ENCODE measurements around the gene GATAD2A.

The GATAD2A gene

DNA sequence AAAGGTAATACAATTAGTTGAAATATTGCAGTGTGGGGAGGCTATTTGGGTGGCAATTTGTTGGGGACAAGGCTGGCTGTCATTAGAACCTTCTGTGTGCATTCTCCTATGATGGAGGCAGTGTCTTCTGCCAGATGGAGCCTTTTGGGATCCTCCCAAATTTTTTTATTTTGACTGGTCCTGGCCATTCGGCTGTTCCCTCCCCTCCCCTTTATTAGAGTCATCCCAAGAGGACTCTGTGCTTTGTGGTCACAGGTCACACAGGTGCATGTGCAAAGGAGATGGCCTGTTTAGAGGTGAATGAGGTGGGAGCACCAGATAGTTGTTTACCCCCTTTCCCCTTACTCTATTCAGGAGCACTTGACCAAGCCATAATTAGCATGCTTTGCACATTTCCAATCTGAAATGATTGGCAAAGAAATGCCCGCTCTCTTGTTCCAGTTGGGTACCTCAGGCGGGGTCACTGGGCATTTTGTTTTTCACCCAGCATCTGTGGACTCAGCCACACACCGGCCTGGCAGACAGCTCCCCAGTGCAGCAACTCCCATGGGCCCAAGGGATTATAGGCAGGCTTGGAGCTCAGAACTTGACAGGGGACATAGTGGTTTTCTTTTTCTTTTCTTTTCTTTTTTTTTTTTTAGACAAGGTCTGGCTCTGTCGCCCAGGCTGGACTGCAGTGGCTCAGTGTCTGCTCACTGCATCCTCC, 19.8 kb downstream of the GATAD2A start:
- TF ChIP-seq, protein P1, sequence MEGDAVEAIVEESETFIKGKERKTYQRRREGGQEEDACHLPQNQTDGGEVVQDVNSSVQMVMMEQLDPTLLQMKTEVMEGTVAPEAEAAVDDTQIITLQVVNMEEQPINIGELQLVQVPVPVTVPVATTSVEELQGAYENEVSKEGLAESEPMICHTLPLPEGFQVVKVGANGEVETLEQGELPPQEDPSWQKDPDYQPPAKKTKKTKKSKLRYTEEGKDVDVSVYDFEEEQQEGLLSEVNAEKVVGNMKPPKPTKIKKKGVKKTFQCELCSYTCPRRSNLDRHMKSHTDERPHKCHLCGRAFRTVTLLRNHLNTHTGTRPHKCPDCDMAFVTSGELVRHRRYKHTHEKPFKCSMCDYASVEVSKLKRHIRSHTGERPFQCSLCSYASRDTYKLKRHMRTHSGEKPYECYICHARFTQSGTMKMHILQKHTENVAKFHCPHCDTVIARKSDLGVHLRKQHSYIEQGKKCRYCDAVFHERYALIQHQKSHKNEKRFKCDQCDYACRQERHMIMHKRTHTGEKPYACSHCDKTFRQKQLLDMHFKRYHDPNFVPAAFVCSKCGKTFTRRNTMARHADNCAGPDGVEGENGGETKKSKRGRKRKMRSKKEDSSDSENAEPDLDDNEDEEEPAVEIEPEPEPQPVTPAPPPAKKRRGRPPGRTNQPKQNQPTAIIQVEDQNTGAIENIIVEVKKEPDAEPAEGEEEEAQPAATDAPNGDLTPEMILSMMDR (IDR thresholded peaks at IDR 0.05): no peak

DNA sequence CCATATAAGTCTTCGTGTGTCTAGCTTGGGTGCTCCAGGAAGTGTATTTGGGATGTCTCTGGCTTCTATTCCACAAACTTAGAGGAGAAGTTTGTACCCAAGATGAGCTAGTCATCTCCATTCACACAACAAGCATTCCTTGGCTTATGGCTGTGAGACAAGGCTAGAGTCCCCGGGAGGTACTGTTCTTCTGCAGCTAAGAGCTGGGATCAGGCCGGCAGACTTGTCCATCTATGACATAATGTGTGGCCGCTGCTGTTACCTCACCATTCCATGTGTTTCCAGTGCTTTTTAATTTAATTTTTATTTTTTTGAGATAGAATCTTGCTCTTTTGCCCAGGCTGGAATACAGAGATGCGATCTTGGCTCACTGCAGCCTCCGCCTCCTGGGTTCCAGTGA, 20.7 kb downstream of the GATAD2A start:
- TF ChIP-seq, protein P1 (IDR thresholded peaks at IDR 0.05): no peak

DNA sequence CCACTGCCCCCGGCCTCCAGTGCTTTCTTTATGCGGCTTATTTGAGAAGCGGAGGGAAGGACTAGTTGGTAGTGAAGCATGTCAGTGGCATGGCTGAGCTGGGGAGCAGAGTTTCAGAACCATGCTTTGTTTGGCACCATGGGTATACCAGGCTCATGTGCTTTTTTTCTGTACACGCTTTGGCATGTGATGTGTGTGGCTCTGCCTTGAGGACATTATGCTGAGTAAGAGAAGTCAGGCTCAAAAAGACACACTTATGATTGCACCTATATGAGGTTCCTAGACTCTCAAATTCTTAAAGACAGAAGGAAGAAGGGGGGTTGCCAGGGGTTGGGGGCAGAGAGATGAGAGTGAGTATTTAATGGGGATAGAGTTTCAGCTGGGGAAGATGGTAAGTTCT, 21.3 kb downstream of the GATAD2A start:
- TF ChIP-seq, protein P1 (IDR thresholded peaks at IDR 0.05): no peak

DNA sequence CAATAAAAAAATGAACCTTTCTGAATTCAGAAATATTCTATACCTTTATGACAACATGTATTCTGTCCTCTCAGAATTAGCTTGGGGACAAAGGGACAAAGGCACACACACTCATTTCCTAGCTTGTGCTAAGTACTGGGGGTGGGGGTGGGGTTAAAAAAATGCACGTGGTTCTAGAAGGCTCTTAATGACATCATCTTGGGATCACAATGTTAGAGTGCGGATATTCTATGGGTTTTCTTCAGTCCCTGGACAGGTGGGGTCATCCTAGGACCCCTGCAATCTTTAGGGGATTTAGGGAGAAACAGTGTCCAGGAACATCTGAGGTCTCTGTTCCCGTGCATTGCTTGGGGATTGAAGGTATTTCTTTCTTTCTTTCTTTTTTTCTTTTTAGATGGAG, 21.8 kb downstream of the GATAD2A start:
- TF ChIP-seq, protein P1 (IDR thresholded peaks at IDR 0.05): no peak

DNA sequence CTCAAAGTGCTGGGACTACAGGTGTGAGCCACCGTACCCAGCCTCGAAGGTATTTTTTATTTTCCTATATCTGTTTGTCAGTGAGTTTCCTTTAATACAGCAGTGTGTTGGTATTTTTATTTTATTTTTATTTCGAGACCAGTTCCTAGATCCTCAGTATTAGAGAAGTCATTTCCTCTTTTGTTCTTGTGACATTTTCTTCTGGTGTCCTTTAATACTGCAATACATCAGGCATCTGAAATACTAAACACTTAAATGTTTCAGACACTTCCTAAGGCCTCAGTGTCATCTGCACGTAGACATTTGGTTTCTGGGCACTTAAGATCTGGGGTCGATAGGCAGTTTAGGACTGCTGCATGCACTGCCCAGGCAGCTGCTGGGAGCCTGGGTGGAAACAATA, 22.5 kb downstream of the GATAD2A start:
- TF ChIP-seq, protein P1 (IDR thresholded peaks at IDR 0.05): no peak

DNA sequence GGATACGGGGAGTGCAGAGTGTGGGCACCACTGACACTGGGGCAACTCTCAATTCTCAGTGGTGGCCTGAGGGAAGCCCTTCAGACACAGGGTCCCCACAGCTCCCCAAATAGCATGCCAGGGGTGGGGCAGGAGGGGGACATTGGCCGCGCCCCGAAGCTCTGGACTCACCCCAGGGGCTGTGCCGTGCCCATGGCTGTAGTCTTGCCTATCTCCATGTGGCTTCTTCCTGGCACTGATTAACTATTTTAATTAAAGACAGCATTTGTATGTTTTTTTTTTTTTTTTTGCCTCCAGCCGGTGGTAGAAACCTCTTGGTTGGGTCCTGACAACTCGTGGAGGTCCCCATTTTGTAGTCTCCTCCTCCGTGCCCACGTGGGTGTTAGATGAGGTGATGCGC, 23.3 kb downstream of the GATAD2A start:
- TF ChIP-seq, protein P1 (IDR thresholded peaks at IDR 0.05): no peak

DNA sequence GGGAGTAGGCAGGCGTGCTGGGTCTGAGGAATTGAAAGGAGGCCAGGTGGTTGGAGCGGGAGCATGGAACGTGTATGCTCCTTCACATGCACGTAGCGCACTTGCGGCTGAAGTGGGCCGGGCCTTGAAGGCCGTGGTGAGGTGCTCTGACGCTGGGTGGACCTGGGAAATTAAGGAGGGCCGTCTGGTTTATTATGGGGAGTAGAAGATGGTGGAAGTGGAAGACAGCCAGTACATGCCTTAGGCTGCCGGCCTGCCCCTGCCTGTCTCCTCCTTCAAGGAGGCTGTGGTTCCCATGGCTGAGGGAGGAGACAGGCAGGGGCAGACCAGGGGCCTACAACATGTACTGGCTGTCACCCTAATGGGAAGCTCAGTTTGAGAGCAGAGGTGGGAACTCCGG, 23.9 kb downstream of the GATAD2A start:
- TF ChIP-seq, protein P1 (IDR thresholded peaks at IDR 0.05): no peak

DNA sequence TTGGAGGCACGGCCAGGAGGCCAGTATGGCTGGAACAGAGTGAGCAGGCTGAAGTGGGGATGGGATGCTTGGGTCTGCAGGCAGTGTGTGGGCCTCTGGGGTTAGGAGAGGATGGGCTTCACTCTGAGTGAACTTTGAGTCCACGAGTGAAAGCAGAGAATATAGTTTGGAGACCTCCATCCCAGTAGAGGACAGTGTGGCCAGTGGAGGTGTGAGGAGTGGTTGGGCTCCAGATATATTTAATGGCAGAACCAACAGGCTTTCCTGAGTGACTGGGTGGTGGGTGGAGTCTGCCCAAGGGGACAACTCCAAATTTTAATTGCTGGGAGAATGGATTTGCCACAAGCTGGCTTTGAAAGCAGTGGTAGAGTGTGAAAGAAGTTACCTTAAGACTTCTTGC, 27.3 kb downstream of the GATAD2A start:
- TF ChIP-seq, protein P1 (IDR thresholded peaks at IDR 0.05): no peak

Measured in LNCAP (cell line).